ENCODE results near the gene PNISR.

The PNISR gene

GRCh38 chr6:99364026-99364425 lies 61.1 kb downstream of the PNISR start:
- Histone ChIP-seq H3K9ac (ENCODE audit: low read depth in 1 of 2, low read length in 2 of 2) (no peak overlapping the region), H3K36me3 (ENCODE audit: control insufficient read depth in 2 of 2, insufficient read depth in 2 of 2, low read length in 2 of 2) (no peaks in the 10 kb centered on the region), H3K9me3 (ENCODE audit: control insufficient read depth in 2 of 2, low read length in 2 of 2) (no peaks in the 10 kb centered on the region), H3K4me3 (ENCODE audit: low read length in 2 of 2) (no peak overlapping the region), H3K27ac (ENCODE audit: low read depth in 2 of 2, low read length in 2 of 2) (no peak overlapping the region), H3K27me3 (ENCODE audit: control insufficient read depth in 2 of 2, insufficient read depth in 2 of 2, low read length in 2 of 2) (no peaks in the 10 kb centered on the region), H3K4me1 (ENCODE audit: control insufficient read depth in 2 of 2, insufficient read depth in 2 of 2, low read length in 2 of 2) (no peaks in the 10 kb centered on the region)

GRCh38 chr6:99362678-99363268 lies 62.3 kb downstream of the PNISR start:
- Histone ChIP-seq H3K9me3 (ENCODE audit: control insufficient read depth in 2 of 2, low read length in 2 of 2) (no peaks in the 10 kb centered on the region), H3K27ac (ENCODE audit: low read depth in 2 of 2, low read length in 2 of 2) (no peak overlapping the region), H3K36me3 (ENCODE audit: control insufficient read depth in 2 of 2, insufficient read depth in 2 of 2, low read length in 2 of 2) (no peaks in the 10 kb centered on the region), H3K27me3 (ENCODE audit: control insufficient read depth in 2 of 2, insufficient read depth in 2 of 2, low read length in 2 of 2) (no peaks in the 10 kb centered on the region), H3K9ac (ENCODE audit: low read depth in 1 of 2, low read length in 2 of 2) (no peak overlapping the region), H3K4me1 (ENCODE audit: control insufficient read depth in 2 of 2, insufficient read depth in 2 of 2, low read length in 2 of 2) (no peaks in the 10 kb centered on the region), H3K4me3 (ENCODE audit: low read length in 2 of 2) (no peak overlapping the region)

- peaks cover 0 to 4% of the 10 kb centered on the region in 2 donors for H3K27me3 ChIP-seq (ENCODE audit: control insufficient read depth in 2 of 2, insufficient read depth in 2 of 2, low read length in 2 of 2)
- H3K36me3 ChIP-seq (ENCODE audit: control insufficient read depth in 2 of 2, insufficient read depth in 2 of 2, low read length in 2 of 2): no peaks in the 10 kb centered on the region
- no peak overlapping the region for H3K27ac ChIP-seq (ENCODE audit: low read depth in 2 of 2, low read length in 2 of 2)
- no peak overlapping the region for H3K9ac ChIP-seq (ENCODE audit: low read depth in 1 of 2, low read length in 2 of 2)
- no peaks in the 10 kb centered on the region for H3K9me3 ChIP-seq (ENCODE audit: control insufficient read depth in 2 of 2, low read length in 2 of 2)
- no peaks in the 10 kb centered on the region for H3K4me1 ChIP-seq (ENCODE audit: control insufficient read depth in 2 of 2, insufficient read depth in 2 of 2, low read length in 2 of 2)
- no peak overlapping the region for H3K4me3 ChIP-seq (ENCODE audit: low read length in 2 of 2)
Observed at GRCh38 chr6:99359800-99360199, 65.3 kb downstream of the PNISR start.

GRCh38 chr6:99356641-99357040 lies 68.5 kb downstream of the PNISR start:
- no peaks in the 10 kb centered on the region for H3K4me1 ChIP-seq (ENCODE audit: control insufficient read depth in 2 of 2, insufficient read depth in 2 of 2, low read length in 2 of 2)
- no peak overlapping the region for H3K27ac ChIP-seq (ENCODE audit: low read depth in 2 of 2, low read length in 2 of 2)
- no peaks in the 10 kb centered on the region for H3K9me3 ChIP-seq (ENCODE audit: control insufficient read depth in 2 of 2, low read length in 2 of 2)
- no peak overlapping the region for H3K9ac ChIP-seq (ENCODE audit: low read depth in 1 of 2, low read length in 2 of 2)
- H3K4me3 ChIP-seq (ENCODE audit: low read length in 2 of 2): no peak overlapping the region
- peaks cover 0 to 4% of the 10 kb centered on the region in 2 donors for H3K27me3 ChIP-seq (ENCODE audit: control insufficient read depth in 2 of 2, insufficient read depth in 2 of 2, low read length in 2 of 2)
- H3K36me3 ChIP-seq (ENCODE audit: control insufficient read depth in 2 of 2, insufficient read depth in 2 of 2, low read length in 2 of 2): no peaks in the 10 kb centered on the region

- H3K9me3 ChIP-seq (ENCODE audit: control insufficient read depth in 2 of 2, low read length in 2 of 2): no peaks in the 10 kb centered on the region
- no peak overlapping the region for H3K9ac ChIP-seq (ENCODE audit: low read depth in 1 of 2, low read length in 2 of 2)
- H3K36me3 ChIP-seq (ENCODE audit: control insufficient read depth in 2 of 2, insufficient read depth in 2 of 2, low read length in 2 of 2): no peaks in the 10 kb centered on the region
- H3K4me1 ChIP-seq (ENCODE audit: control insufficient read depth in 2 of 2, insufficient read depth in 2 of 2, low read length in 2 of 2): peaks cover 0 to 3% of the 10 kb centered on the region in 2 donors
- H3K27ac ChIP-seq (ENCODE audit: low read depth in 2 of 2, low read length in 2 of 2): no peak overlapping the region
- peaks cover 4 to 9% of the 10 kb centered on the region in 2 donors for H3K27me3 ChIP-seq (ENCODE audit: control insufficient read depth in 2 of 2, insufficient read depth in 2 of 2, low read length in 2 of 2)
- no peak overlapping the region for H3K4me3 ChIP-seq (ENCODE audit: low read length in 2 of 2)
Observed at GRCh38 chr6:99354983-99355382, 70.1 kb downstream of the PNISR start.

GRCh38 chr6:99353126-99353525 lies 72.0 kb downstream of the PNISR start:
- Histone ChIP-seq H3K36me3 (ENCODE audit: control insufficient read depth in 2 of 2, insufficient read depth in 2 of 2, low read length in 2 of 2) (no peaks in the 10 kb centered on the region), H3K9ac (ENCODE audit: low read depth in 1 of 2, low read length in 2 of 2) (no peak overlapping the region), H3K4me1 (ENCODE audit: control insufficient read depth in 2 of 2, insufficient read depth in 2 of 2, low read length in 2 of 2) (peaks cover 3% of the 10 kb centered on the region in 2 donors), H3K27me3 (ENCODE audit: control insufficient read depth in 2 of 2, insufficient read depth in 2 of 2, low read length in 2 of 2) (peaks cover 6 to 14% of the 10 kb centered on the region in 2 donors), H3K9me3 (ENCODE audit: control insufficient read depth in 2 of 2, low read length in 2 of 2) (no peaks in the 10 kb centered on the region), H3K27ac (ENCODE audit: low read depth in 2 of 2, low read length in 2 of 2) (no peak overlapping the region), H3K4me3 (ENCODE audit: low read length in 2 of 2) (no peak overlapping the region)

GRCh38 chr6:99350573-99350972 lies 74.5 kb downstream of the PNISR start:
- Histone ChIP-seq H3K4me3 (ENCODE audit: low read length in 2 of 2) (no peak overlapping the region), H3K27me3 (ENCODE audit: control insufficient read depth in 2 of 2, insufficient read depth in 2 of 2, low read length in 2 of 2) (peaks cover 6 to 15% of the 10 kb centered on the region in 2 donors), H3K4me1 (ENCODE audit: control insufficient read depth in 2 of 2, insufficient read depth in 2 of 2, low read length in 2 of 2) (peaks cover 3% of the 10 kb centered on the region in 2 donors), H3K27ac (ENCODE audit: low read depth in 2 of 2, low read length in 2 of 2) (no peak overlapping the region), H3K36me3 (ENCODE audit: control insufficient read depth in 2 of 2, insufficient read depth in 2 of 2, low read length in 2 of 2) (no peaks in the 10 kb centered on the region), H3K9me3 (ENCODE audit: control insufficient read depth in 2 of 2, low read length in 2 of 2) (no peaks in the 10 kb centered on the region), H3K9ac (ENCODE audit: low read depth in 1 of 2, low read length in 2 of 2) (no peak overlapping the region)

GRCh38 chr6:99349171-99350141 lies 75.7 kb downstream of the PNISR start, which contains the start of gene FAXC:
Gene FAXC, minus strand, starts transcription at chr6:99349674. Its CDS starts 302 bp downstream, at chr6:99349372.
- Histone ChIP-seq H3K9ac (ENCODE audit: low read depth in 1 of 2, low read length in 2 of 2) (peak within 1 kb of the TSS; percentile 4 to 43), H3K4me3 (ENCODE audit: low read length in 2 of 2) (peak within 1 kb of the TSS; percentile 40 to 63), H3K4me1 (ENCODE audit: control insufficient read depth in 2 of 2, insufficient read depth in 2 of 2, low read length in 2 of 2) (peaks cover 3% of the 10 kb centered on the region in 2 donors), H3K36me3 (ENCODE audit: control insufficient read depth in 2 of 2, insufficient read depth in 2 of 2, low read length in 2 of 2) (no peaks in the 10 kb centered on the region), H3K27ac (ENCODE audit: low read depth in 2 of 2, low read length in 2 of 2) (peak within 1 kb of the TSS in 1 of 2 donors; percentile 25), H3K9me3 (ENCODE audit: control insufficient read depth in 2 of 2, low read length in 2 of 2) (no peaks in the 10 kb centered on the region), H3K27me3 (ENCODE audit: control insufficient read depth in 2 of 2, insufficient read depth in 2 of 2, low read length in 2 of 2) (peaks cover 6 to 10% of the 10 kb centered on the region in 2 donors)

GRCh38 chr6:99348288-99349170 lies 76.6 kb downstream of the PNISR start:
- Histone ChIP-seq H3K27ac (ENCODE audit: low read depth in 2 of 2, low read length in 2 of 2) (peak overlapping the region in 1 of 2 donors; percentile 25), H3K4me1 (ENCODE audit: control insufficient read depth in 2 of 2, insufficient read depth in 2 of 2, low read length in 2 of 2) (peaks cover 3% of the 10 kb centered on the region in 2 donors), H3K4me3 (ENCODE audit: low read length in 2 of 2) (peak overlapping the region; percentile 40 to 53), H3K36me3 (ENCODE audit: control insufficient read depth in 2 of 2, insufficient read depth in 2 of 2, low read length in 2 of 2) (no peaks in the 10 kb centered on the region), H3K9me3 (ENCODE audit: control insufficient read depth in 2 of 2, low read length in 2 of 2) (no peaks in the 10 kb centered on the region), H3K9ac (ENCODE audit: low read depth in 1 of 2, low read length in 2 of 2) (peak overlapping the region in 1 of 2 donors; percentile 4), H3K27me3 (ENCODE audit: control insufficient read depth in 2 of 2, insufficient read depth in 2 of 2, low read length in 2 of 2) (peaks cover 6 to 10% of the 10 kb centered on the region in 2 donors)

Measured in mucosa of rectum (tissue), 2 donors.